GM12878 (cell line): ENCODE results near the gene CKAP2. TPM values are rescaled to one million over a fixed set of nuclear protein-coding genes. Genes with fewer than 3 reads are reported as not detected.
"Not testable (repeated sequence)": the region's sequence is repeated elsewhere in the genome, so short reads cannot be mapped to it uniquely, and the experiment has no call there.

ENCODE experiments used
- ATAC-seq: fragments of 200-7000 bp; cut with Tn5 transposase; 3 replicates; pipeline ENCODE4 v1.9.1; 2020; ENCODE audit warnings: mild to moderate bottlenecking, moderate library complexity
- BruUV-seq: library from RNA; stranded (reverse); fragments of 400-500 nt; replicated peaks from 2 replicates; lab custom pipeline; 2021; lab: Mats Ljungman, UMichigan
- CTCF ChIA-PET: fragments of 300-600 bp; sonication (Branson Sonifier 250); formaldehyde crosslinking; extraction: SDS; loops from one replicate; lab custom pipeline; 2021; ENCODE audit warnings: inconsistent platforms; lab: Yijun Ruan, JAX
- POLR2A ChIA-PET: fragments of 350-600 bp; formaldehyde crosslinking; extraction: SDS; loops from one replicate; lab custom pipeline; 2021; ENCODE audit warnings: inconsistent platforms; lab: Charles Lee
- RAD21 ChIA-PET: fragments of 300-600 bp; sonication (Branson Sonifier 250); formaldehyde crosslinking; loops from one replicate; lab custom pipeline; 2023; ENCODE audit warnings: antibody characterized with exemption; ENCODE audit not compliant: unreplicated experiment; lab: Charles Lee
- SMC1A ChIA-PET: fragments of 300-600 bp; sonication (Branson Sonifier 250); formaldehyde crosslinking; loops from one replicate; lab custom pipeline; 2023; ENCODE audit not compliant: unreplicated experiment, uncharacterized antibody; lab: Charles Lee
- DNase-seq: peaks from one replicate; pipeline ENCODE4 v3.0.0-alpha.2; 2011; ENCODE audit warnings: low read depth, low spot score
- FAIRE-seq: peaks from 3 replicates; lab custom pipeline; 2011; peaks lifted over from hg19 to GRCh38; lab: Jason Lieb, UNC
- H2AFZ ChIP-seq: 2 replicates; pipeline ENCODE4 v1.6.0; 2011; ENCODE audit warnings: low read depth, low read length, control low read depth; ENCODE audit not compliant: control insufficient read depth
- H3K27ac ChIP-seq: 2 replicates; pipeline ENCODE4 v1.5.1; 2011; ENCODE audit warnings: control low read depth; ENCODE audit not compliant: control insufficient read depth, insufficient read depth
- H3K27me3 ChIP-seq, 2 experiments: replicated peaks in 1 of 2; 2 replicates each; pipeline versions ENCODE4 v1.6.0 to v1.6.1; 2011; ENCODE audit warnings: low read length in 1 of 2; ENCODE audit not compliant: control insufficient read depth in 2 of 2, insufficient read depth in 2 of 2
- H3K36me3 ChIP-seq, 2 experiments: 2 replicates each; pipeline ENCODE4 v1.5.1; 2011; ENCODE audit warnings: low read length in 1 of 2; ENCODE audit not compliant: control insufficient read depth in 2 of 2, insufficient read depth in 2 of 2
- H3K4me1 ChIP-seq: 2 replicates; pipeline ENCODE4 v1.6.1; 2011; ENCODE audit warnings: mild to moderate bottlenecking, low read length, moderate library complexity, mixed read lengths; ENCODE audit not compliant: control insufficient read depth, insufficient read depth
- H3K4me2 ChIP-seq: 2 replicates; pipeline ENCODE4 v1.6.0; 2011; ENCODE audit warnings: control low read depth; ENCODE audit not compliant: control insufficient read depth, insufficient read depth
- H3K4me3 ChIP-seq: fragments of 200-600 bp; sonication (generic); 2 replicates; pipeline ENCODE4 v1.5.1; 2016
- H3K79me2 ChIP-seq: 2 replicates; pipeline ENCODE4 v1.6.0; 2011; ENCODE audit warnings: low read length; ENCODE audit not compliant: control insufficient read depth, insufficient read depth
- H3K9ac ChIP-seq: 2 replicates; pipeline ENCODE4 v1.8.0; 2011; ENCODE audit warnings: low read length, control low read depth, mixed read lengths; ENCODE audit not compliant: control insufficient read depth, insufficient read depth
- H3K9me3 ChIP-seq: replicated peaks from 3 replicates; pipeline ENCODE4 v1.5.1; 2011; ENCODE audit warnings: mild to moderate bottlenecking, low read length; ENCODE audit not compliant: control insufficient read depth, insufficient read depth
- H4K20me1 ChIP-seq: 2 replicates; pipeline ENCODE4 v1.6.0; 2011; ENCODE audit not compliant: control insufficient read depth, insufficient read depth
- WGBS: methylation state at CpG from one replicate; pipeline ENCODE4 v1.1.6; 2016; ENCODE audit warnings: low lambda C conversion rate; ENCODE audit not compliant: insufficient replicate concordance, insufficient coverage; ENCODE audit errors: missing lambda C conversion rate; 5-methylcytosine and 5-hydroxymethylcytosine counted together
- in situ Hi-C: fragments of 300-500 bp; cut with MboI; formaldehyde crosslinking; loops from 9 replicates; pipeline ENCODE4 v1.14.3; 2018; ENCODE audit warnings: mixed read lengths
- intact Hi-C: fragments of 100-400 bp; cut with micrococcal nuclease; formaldehyde crosslinking; loops from one replicate; pipeline ENCODE4 v1.14.2; 2022; ENCODE audit not compliant: unreplicated experiment
- polyA plus RNA-seq, 11 experiments: library from polyadenylated mRNA; depleted of rRNA in 4 of 11; unstranded in 6 of 11; stranded (reverse) in 5 of 11; fragments of >200 nt; fragmentation: Nextera tagmentation in 4 of 11; fragmentation: Illumina TruSeq in 1 of 11; extraction: Ambion mirVana in 4 of 11; extraction: Trizol in 1 of 11; gene quantifications; 1 replicate in 1 of 11; 2 replicates in 10 of 11; pipeline versions ENCODE4 v1.2.1 to v1.2.3, GENCODE V29; 2011 to 2016; ENCODE audit warnings: inconsistent platforms in 2 of 11, missing spikeins in 2 of 11, low read depth in 1 of 11
- total RNA-seq, 4 experiments: library from RNA; depleted of rRNA in 3 of 4; stranded (reverse); fragments of >200 nt in 3 of 4; fragmentation: Illumina TruSeq in 1 of 4; extraction: Trizol in 1 of 4; gene quantifications; 2 replicates each; pipeline versions ENCODE4 v1.2.1 to v1.2.3, GENCODE V29; 2013 to 2021

The CKAP2 gene
- total and polyA plus RNA-seq, 10 of the 15 experiments (the other 5 are each of a cell fraction or from before 2014, with no cell fraction given), result 20.9 to 62.3 (median 37.5) TPM

GRCh38 chr13:52509532-52509931, 54.3 kb downstream of the CKAP2 start:
- in situ Hi-C loops, CTCF ChIA-PET: not testable (repeated sequence)

DNA sequence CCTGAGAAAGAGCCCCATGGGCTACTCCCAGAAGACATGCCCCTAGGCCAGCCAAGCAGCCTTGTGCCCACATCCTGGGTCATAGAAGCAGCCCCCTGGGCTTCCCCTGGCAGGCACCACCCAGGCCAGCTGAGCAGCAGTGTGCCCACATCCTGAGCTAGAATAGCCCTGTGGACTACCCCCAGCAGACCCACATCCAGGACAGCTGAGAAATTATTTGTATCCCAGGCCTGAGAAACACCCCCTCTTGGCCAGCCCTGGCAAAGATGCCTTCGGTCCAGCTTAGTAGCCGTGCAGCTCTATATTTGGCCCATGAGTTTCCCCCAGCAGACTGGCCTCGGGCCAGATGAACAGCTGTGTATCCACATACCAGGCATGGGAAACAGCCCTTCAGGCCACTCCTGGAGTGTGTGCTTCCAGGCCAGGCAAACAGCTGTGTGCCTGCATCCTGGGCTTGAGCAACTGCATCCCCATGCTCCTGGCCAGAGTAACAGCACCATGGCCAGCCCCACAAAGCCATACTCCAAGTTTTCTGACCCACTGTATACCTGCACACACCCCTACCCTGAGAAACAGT, 55.0 kb downstream of the CKAP2 start:
- intact Hi-C loops, H2AFZ ChIP-seq, H3K27ac ChIP-seq, BruUV-seq, POLR2A ChIA-PET, H4K20me1 ChIP-seq, H3K9me3 ChIP-seq, SMC1A ChIA-PET, H3K36me3 ChIP-seq, RAD21 ChIA-PET, H3K4me3 ChIP-seq, CTCF ChIA-PET, H3K27me3 ChIP-seq, ATAC-seq, in situ Hi-C loops, DNase-seq, H3K4me1 ChIP-seq, H3K79me2 ChIP-seq, H3K4me2 ChIP-seq, H3K9ac ChIP-seq, FAIRE-seq: not testable (repeated sequence)
- WGBS, result 81% methylated on average over 2 of the region's 3 CpGs

More at GRCh38 chr13:52509532-52509931, 54.3 kb downstream of the CKAP2 start:
- H3K36me3 ChIP-seq, H3K9ac ChIP-seq, FAIRE-seq, H3K79me2 ChIP-seq, H3K27ac ChIP-seq, H3K4me3 ChIP-seq, H2AFZ ChIP-seq, RAD21 ChIA-PET, DNase-seq, H4K20me1 ChIP-seq, intact Hi-C loops, H3K4me1 ChIP-seq, POLR2A ChIA-PET, SMC1A ChIA-PET, H3K9me3 ChIP-seq, H3K27me3 ChIP-seq, ATAC-seq, BruUV-seq, H3K4me2 ChIP-seq: not testable (repeated sequence)
- no CpG with 5 or more reads among the region's 6 CpGs for WGBS

DNA sequence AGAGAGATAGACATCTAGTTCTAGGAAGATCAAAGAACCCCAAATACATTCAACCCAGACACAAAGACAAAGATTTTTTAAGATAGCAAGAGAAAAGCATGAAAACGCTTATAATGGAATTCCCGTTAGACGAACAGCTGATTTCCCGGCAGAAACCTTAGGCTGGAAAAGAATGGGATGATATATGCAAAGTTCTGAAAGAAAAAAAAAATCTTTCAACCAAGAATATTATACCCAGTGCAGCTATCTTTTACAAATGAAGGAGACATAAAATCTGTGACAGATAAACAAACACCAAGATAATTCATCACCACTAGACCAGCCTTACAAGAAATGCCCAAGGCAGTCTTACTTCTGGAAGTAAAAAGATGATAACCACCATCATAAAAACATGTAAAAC, 56.3 kb downstream of the CKAP2 start:
- H3K27me3 ChIP-seq, H3K36me3 ChIP-seq, RAD21 ChIA-PET, H3K9ac ChIP-seq, in situ Hi-C loops, H2AFZ ChIP-seq, CTCF ChIA-PET, H3K27ac ChIP-seq, ATAC-seq, H3K9me3 ChIP-seq, intact Hi-C loops, H3K4me1 ChIP-seq, SMC1A ChIA-PET, DNase-seq, H4K20me1 ChIP-seq, H3K4me3 ChIP-seq, H3K4me2 ChIP-seq, FAIRE-seq, H3K79me2 ChIP-seq, POLR2A ChIA-PET, BruUV-seq: not testable (repeated sequence)
- WGBS, result 69% methylated on average over 4 of the region's 4 CpGs

GRCh38 chr13:52513957-52514596, 58.8 kb downstream of the CKAP2 start:
- ATAC-seq, H3K79me2 ChIP-seq, RAD21 ChIA-PET, H3K4me2 ChIP-seq, H3K4me1 ChIP-seq, H3K36me3 ChIP-seq, BruUV-seq, H3K27me3 ChIP-seq, POLR2A ChIA-PET, CTCF ChIA-PET, H3K27ac ChIP-seq, H2AFZ ChIP-seq, SMC1A ChIA-PET, intact Hi-C loops, H3K4me3 ChIP-seq, in situ Hi-C loops, H3K9ac ChIP-seq, DNase-seq, H3K9me3 ChIP-seq, H4K20me1 ChIP-seq: not testable (repeated sequence)
- peak; percentile 89 for FAIRE-seq
- WGBS, result 0% methylated on average over 5 of the region's 6 CpGs
